Nephron (organoid): ENCODE data around the gene WDPCP.

Experiments used
- H3K27ac Mint-ChIP-seq, 3 experiments: 2 replicates each; pipeline ENCODE4 v1.8.0; 2020; ENCODE audit warnings: mixed read lengths in 3 of 3, mild to moderate bottlenecking in 2 of 3, moderate library complexity in 1 of 3
- H3K27me3 Mint-ChIP-seq: 2 replicates; pipeline ENCODE4 v1.8.0; 2021; ENCODE audit warnings: low read depth, mild to moderate bottlenecking, moderate library complexity, mixed read lengths
- H3K36me3 Mint-ChIP-seq: 2 replicates; pipeline ENCODE4 v1.8.0; 2020; ENCODE audit warnings: low read depth, mixed read lengths
- H3K4me1 Mint-ChIP-seq: 2 replicates; pipeline ENCODE4 v1.8.0; 2020; ENCODE audit warnings: mixed read lengths
- H3K4me3 Mint-ChIP-seq, 3 experiments: 2 replicates each; pipeline ENCODE4 v1.8.0; 2020; ENCODE audit warnings: mild to moderate bottlenecking in 3 of 3, mixed read lengths in 3 of 3, moderate library complexity in 2 of 3
- H3K9me3 Mint-ChIP-seq: 2 replicates; pipeline ENCODE4 v1.8.0; 2020; ENCODE audit warnings: mixed read lengths
- TF ChIP-seq, protein P1 (sequence below), 3 experiments: fragments of 200-600 bp; sonication (generic); IDR thresholded peaks; one replicate each; pipeline ENCODE4 v1.5.0; 2021; ENCODE audit warnings: antibody characterized with exemption in 3 of 3; ENCODE audit not compliant: unreplicated experiment in 3 of 3

The WDPCP gene

DNA sequence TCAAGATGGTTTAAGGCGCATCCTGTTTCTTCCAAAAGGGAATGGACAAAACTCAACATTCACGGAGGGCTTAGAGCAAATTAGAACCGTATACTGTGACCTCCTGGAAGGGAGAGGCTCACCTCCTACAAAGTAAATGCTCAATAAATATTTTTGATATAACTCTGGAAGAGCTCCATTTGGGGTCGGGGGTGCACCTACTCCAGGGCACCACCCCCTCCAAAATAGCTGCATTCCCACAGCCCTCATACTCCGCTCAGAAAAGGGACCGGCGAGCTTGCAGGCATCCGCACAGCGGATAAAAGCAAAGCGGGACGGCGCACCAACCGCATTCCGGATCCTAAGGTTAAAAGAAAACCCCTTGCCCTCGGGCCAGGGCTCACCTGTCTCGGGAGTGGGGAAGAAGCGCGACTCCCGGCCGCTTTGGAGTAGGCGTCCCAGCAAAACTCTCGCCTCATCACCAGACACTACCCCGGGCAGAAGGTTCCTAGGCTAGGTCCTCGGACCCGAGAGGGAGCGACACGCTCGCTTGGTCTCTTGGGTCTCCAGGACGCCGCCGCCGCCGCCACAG, 378 bp downstream of the WDPCP start:
- Mint-ChIP-seq H3K36me3 (peaks cover 3% of the 10 kb centered on the region), H3K27me3 (no peaks in the 10 kb centered on the region), H3K4me3 (peak overlapping the region; percentile 92 to 96 (median 92)), H3K27ac (peak overlapping the region; percentile 90 to 97 (median 97)), H3K9me3 (no peaks in the 10 kb centered on the region), H3K4me1 (peaks cover 38% of the 10 kb centered on the region)
- TF ChIP-seq, protein P1, sequence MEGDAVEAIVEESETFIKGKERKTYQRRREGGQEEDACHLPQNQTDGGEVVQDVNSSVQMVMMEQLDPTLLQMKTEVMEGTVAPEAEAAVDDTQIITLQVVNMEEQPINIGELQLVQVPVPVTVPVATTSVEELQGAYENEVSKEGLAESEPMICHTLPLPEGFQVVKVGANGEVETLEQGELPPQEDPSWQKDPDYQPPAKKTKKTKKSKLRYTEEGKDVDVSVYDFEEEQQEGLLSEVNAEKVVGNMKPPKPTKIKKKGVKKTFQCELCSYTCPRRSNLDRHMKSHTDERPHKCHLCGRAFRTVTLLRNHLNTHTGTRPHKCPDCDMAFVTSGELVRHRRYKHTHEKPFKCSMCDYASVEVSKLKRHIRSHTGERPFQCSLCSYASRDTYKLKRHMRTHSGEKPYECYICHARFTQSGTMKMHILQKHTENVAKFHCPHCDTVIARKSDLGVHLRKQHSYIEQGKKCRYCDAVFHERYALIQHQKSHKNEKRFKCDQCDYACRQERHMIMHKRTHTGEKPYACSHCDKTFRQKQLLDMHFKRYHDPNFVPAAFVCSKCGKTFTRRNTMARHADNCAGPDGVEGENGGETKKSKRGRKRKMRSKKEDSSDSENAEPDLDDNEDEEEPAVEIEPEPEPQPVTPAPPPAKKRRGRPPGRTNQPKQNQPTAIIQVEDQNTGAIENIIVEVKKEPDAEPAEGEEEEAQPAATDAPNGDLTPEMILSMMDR (IDR thresholded peaks at IDR 0.05; ENCODE audit: unreplicated experiment in 3 of 3): no peak

DNA sequence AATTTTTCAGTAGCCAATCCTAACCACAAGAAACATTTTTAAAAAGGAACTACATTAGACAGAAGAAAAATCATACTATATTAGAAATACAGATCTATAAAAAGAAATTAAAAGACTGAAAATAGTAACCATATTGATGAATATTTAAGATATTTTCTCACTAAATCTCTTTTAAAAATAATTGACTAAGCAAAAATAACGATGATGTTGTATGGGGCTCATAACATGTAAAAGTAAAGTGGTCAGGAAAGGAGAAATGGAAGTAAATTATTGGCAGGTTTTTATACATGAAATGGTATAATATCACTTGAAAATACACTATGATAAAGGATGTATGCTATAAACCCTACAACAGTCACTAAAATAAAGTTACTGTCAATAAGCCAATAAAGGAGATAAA, 5.4 kb downstream of the WDPCP start:
- H3K4me1 Mint-ChIP-seq: peaks cover 12% of the 10 kb centered on the region
- TF ChIP-seq, protein P1 (IDR thresholded peaks at IDR 0.05; ENCODE audit: unreplicated experiment in 3 of 3): no peak

DNA sequence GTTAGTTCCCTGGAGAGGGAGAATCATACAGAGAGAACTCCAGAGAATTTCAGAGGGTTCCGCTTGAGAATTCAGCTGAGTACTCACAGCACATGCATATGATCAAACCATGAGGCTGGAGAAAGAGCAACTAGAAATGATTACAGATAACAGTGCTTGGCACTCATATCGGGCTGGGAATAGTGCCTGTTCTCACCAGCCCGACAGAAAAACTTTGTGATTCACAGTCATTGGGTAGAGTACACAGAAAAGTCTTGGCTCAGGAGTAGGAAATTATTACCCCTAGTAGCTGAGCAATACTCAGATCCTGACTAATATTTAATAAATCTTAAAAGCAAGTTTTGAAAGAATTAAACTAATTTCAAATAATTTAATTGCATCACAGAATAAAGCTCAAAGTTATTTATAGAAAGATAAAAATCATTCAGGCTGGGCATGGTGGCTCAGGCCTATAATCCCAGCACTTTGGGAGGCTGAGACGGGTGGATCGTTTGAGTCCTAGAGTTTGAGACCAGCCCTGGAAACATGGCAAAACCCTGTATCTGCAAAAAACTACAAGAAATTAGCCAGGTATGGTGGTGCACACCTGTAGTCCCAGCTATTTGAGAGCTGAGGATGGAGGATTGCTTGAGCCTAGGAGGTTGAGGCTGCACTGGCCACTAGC, 6.8 kb downstream of the WDPCP start:
- no peaks in the 10 kb centered on the region for H3K4me1 Mint-ChIP-seq

More for the DNA sequence above, 5.4 kb downstream of the WDPCP start:
- H3K9me3 Mint-ChIP-seq: no peaks in the 10 kb centered on the region
- H3K36me3 Mint-ChIP-seq: no peaks in the 10 kb centered on the region
- H3K4me3 Mint-ChIP-seq: no peak overlapping the region
- no peak overlapping the region for H3K27ac Mint-ChIP-seq
- no peaks in the 10 kb centered on the region for H3K27me3 Mint-ChIP-seq

DNA sequence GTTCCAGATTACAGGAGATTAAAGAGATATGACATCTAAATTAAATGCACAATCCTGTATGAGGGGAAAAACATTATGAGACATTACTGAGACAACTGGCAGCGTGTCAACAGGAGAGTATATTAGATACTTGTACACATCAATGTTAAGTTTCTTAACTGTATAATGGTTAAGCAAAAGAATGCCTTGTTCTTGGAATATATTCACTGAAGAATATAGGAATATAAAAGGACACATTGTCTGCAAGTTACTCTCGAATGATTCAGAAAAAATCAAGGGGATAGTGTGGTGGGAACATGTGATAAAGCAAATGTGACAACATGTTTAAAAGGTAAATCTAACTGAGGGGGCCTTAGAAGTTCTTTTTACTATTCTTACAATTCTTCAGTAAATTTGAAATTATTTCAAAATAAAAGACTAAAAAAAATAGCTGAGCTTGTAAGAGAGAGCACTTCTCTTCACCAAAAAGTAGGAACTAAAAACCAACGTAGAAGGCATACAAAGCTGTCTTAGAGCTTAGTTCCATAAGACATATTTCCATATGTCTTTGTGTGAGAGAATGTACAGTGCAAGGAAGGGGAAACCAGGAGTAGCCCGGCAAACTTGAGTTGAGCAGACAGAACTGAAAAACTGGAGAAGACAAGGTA, 7.5 kb downstream of the WDPCP start:
- TF ChIP-seq, protein P1 (IDR thresholded peaks at IDR 0.05; ENCODE audit: unreplicated experiment in 3 of 3): no peak
- Mint-ChIP-seq H3K9me3 (no peaks in the 10 kb centered on the region), H3K36me3 (no peaks in the 10 kb centered on the region), H3K4me1 (no peaks in the 10 kb centered on the region), H3K27ac (no peak overlapping the region), H3K4me3 (no peak overlapping the region), H3K27me3 (no peaks in the 10 kb centered on the region)

More for the DNA sequence above, 6.8 kb downstream of the WDPCP start:
- H3K9me3 Mint-ChIP-seq: no peaks in the 10 kb centered on the region
- H3K4me3 Mint-ChIP-seq: no peak overlapping the region
- H3K27ac Mint-ChIP-seq: no peak overlapping the region
- H3K36me3 Mint-ChIP-seq: no peaks in the 10 kb centered on the region
- no peaks in the 10 kb centered on the region for H3K27me3 Mint-ChIP-seq
- TF ChIP-seq, protein P1 (IDR thresholded peaks at IDR 0.05; ENCODE audit: unreplicated experiment in 3 of 3): no peak

DNA sequence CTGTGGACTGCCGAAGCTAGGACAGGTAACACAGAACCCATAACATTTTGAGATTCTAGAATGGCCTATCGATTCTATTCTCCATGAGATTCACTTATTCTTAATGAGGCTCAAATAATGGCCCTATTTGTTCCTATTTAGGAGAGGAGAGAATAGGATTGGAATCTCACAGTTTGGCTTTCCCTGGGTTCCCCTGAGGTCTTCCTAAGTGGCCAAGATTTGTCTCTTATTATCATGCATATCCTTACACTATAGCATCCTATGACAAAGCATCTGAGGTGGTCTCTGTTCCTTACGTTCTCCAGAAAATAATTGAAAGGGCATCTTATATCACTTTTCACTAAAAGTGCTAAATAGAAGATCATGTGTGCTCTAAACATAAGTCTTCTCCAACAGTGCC, 9.5 kb downstream of the WDPCP start:
- peaks cover 5% of the 10 kb centered on the region for H3K9me3 Mint-ChIP-seq
- TF ChIP-seq, protein P1 (IDR thresholded peaks at IDR 0.05; ENCODE audit: unreplicated experiment in 3 of 3): no peak
- no peaks in the 10 kb centered on the region for H3K27me3 Mint-ChIP-seq
- H3K4me1 Mint-ChIP-seq: no peaks in the 10 kb centered on the region
- H3K27ac Mint-ChIP-seq: no peak overlapping the region
- no peak overlapping the region for H3K4me3 Mint-ChIP-seq
- no peaks in the 10 kb centered on the region for H3K36me3 Mint-ChIP-seq
